ENCODE measurements around the gene NPPA. TPM values are rescaled to one million over a fixed set of nuclear protein-coding genes. Genes with fewer than 3 reads are reported as not detected.

Gene NPPA
- total and polyA plus RNA-seq, 9 of the 15 experiments (the other 6 are each of a cell fraction or from before 2014, with no cell fraction given) = not detected

- TF ChIP-seq ARID3A (IDR thresholded peaks at IDR 0.05; ENCODE audit: borderline replicate concordance, low read depth, low read length) (no peak), KLF13 (tag; IDR thresholded peaks at IDR 0.05; ENCODE audit: borderline replicate concordance, low read depth) (no peak), CTBP1 (IDR thresholded peaks at IDR 0.05; ENCODE audit: borderline replicate concordance) (no peak), RB1 (IDR thresholded peaks at IDR 0.05; ENCODE audit: low read depth) (peak; percentile 64; the same call in 1 of the 2 replicates), CEBPZ (IDR thresholded peaks at IDR 0.05; ENCODE audit: borderline replicate concordance, low read depth, low read length) (no peak), ATF7 (IDR thresholded peaks at IDR 0.05) (no peak), BCLAF1 (IDR thresholded peaks at IDR 0.05; ENCODE audit: borderline replicate concordance in 1 of 2, control insufficient read depth in 1 of 2, low read depth in 2 of 2, low read length in 1 of 2) (no peak), NCOA2 (IDR thresholded peaks at IDR 0.05; ENCODE audit: partially characterized antibody in 2 of 2) (no peak), ZNF263 (CRISPR knock-in tag; IDR thresholded peaks at IDR 0.05; ENCODE audit: borderline replicate concordance) (peak; percentile 85), ZZZ3 (IDR thresholded peaks at IDR 0.05) (no peak), SMARCB1 (IDR thresholded peaks at IDR 0.05; ENCODE audit: insufficient read length, low read depth) (no peak), ZNF140 (CRISPR knock-in tag; IDR thresholded peaks at IDR 0.05) (no peak), ZNF561 (CRISPR knock-in tag; conservative IDR thresholded peaks at IDR 0.05) (no peak), ZNF174 (CRISPR knock-in tag; IDR thresholded peaks at IDR 0.05) (no peak)
Observed at GRCh38 chr1:11858968-11859871, 11.6 kb upstream of the NPPA start (continued).

All from K562 (cell line).